H9 (cell line): Measurements from ENCODE around the gene RASSF5. TPM values are rescaled to one million over a fixed set of nuclear protein-coding genes. Genes with fewer than 3 reads are reported as not detected.

Experiments
- DNase-seq: peaks from one replicate; pipeline ENCODE4 v3.0.0-alpha.2; 2017
- H2AFZ ChIP-seq: one replicate; pipeline ENCODE4 v1.6.1; 2013; ENCODE audit warnings: mild to moderate bottlenecking, low read length, control low read depth, moderate library complexity
- H2AK5ac ChIP-seq: 2 replicates; pipeline ENCODE4 v1.6.1; 2013; ENCODE audit warnings: low read length, control low read depth, mixed read lengths; ENCODE audit not compliant: insufficient read length
- H2BK120ac ChIP-seq: one replicate; pipeline ENCODE4 v1.6.1; 2013; ENCODE audit warnings: low read depth, mild to moderate bottlenecking, low read length, control low read depth, inconsistent platforms; ENCODE audit not compliant: poor library complexity, severe bottlenecking
- H2BK12ac ChIP-seq: 2 replicates; pipeline ENCODE4 v1.6.1; 2013; ENCODE audit warnings: low read length, control low read depth, mixed read lengths, low read depth; ENCODE audit not compliant: insufficient read length
- H2BK15ac ChIP-seq: 2 replicates; pipeline ENCODE4 v1.6.1; 2013; ENCODE audit warnings: low read depth, low read length, control low read depth
- H2BK20ac ChIP-seq: one replicate; pipeline ENCODE4 v1.6.1; 2013; ENCODE audit warnings: low read depth, mild to moderate bottlenecking, low read length, control low read depth, inconsistent platforms; ENCODE audit not compliant: poor library complexity, severe bottlenecking
- H2BK5ac ChIP-seq: 2 replicates; pipeline ENCODE4 v1.6.1; 2013; ENCODE audit warnings: low read length, control low read depth, mixed read lengths; ENCODE audit not compliant: insufficient read length
- H3K14ac ChIP-seq: 2 replicates; pipeline ENCODE4 v1.6.1; 2013; ENCODE audit warnings: low read length, control low read depth; ENCODE audit not compliant: insufficient read depth
- H3K18ac ChIP-seq: 2 replicates; pipeline ENCODE4 v1.6.1; 2013; ENCODE audit warnings: low read depth, mild to moderate bottlenecking, mixed read lengths, low read length, control low read depth; ENCODE audit not compliant: insufficient read length
- H3K23ac ChIP-seq: 2 replicates; pipeline ENCODE4 v1.6.1; 2013; ENCODE audit warnings: low read length, control low read depth, mixed read lengths, low read depth; ENCODE audit not compliant: insufficient read length
- H3K23me2 ChIP-seq: 2 replicates; pipeline ENCODE4 v1.6.1; 2013; ENCODE audit warnings: low read depth, mild to moderate bottlenecking, mixed read lengths, low read length, control low read depth; ENCODE audit not compliant: insufficient read length, poor library complexity, severe bottlenecking
- H3K27ac ChIP-seq: 2 replicates; pipeline ENCODE4 v1.5.1; 2013; ENCODE audit warnings: low read length, control low read depth, mixed read lengths, low read depth; ENCODE audit not compliant: insufficient read length
- H3K27me3 ChIP-seq: 2 replicates; pipeline ENCODE4 v1.6.1; 2013; ENCODE audit warnings: low read length, control low read depth, inconsistent platforms; ENCODE audit not compliant: insufficient read depth
- H3K4ac ChIP-seq: 2 replicates; pipeline ENCODE4 v1.6.1; 2013; ENCODE audit warnings: low read depth, mild to moderate bottlenecking, control low read depth, inconsistent platforms, low read length, moderate library complexity
- H3K4me1 ChIP-seq: 2 replicates; pipeline ENCODE4 v1.6.1; 2013; ENCODE audit warnings: low read length, control low read depth, inconsistent platforms; ENCODE audit not compliant: insufficient read depth
- H3K4me2 ChIP-seq: 2 replicates; pipeline ENCODE4 v1.6.1; 2013; ENCODE audit warnings: low read length, control low read depth, mixed read lengths; ENCODE audit not compliant: insufficient read length, insufficient read depth
- H3K56ac ChIP-seq: 2 replicates; pipeline ENCODE4 v1.6.1; 2013; ENCODE audit warnings: low read depth, mild to moderate bottlenecking, mixed read lengths, low read length, control low read depth; ENCODE audit not compliant: insufficient read length
- H3K79me1 ChIP-seq: 2 replicates; pipeline ENCODE4 v1.6.1; 2013; ENCODE audit warnings: low read depth, mild to moderate bottlenecking, moderate library complexity, low read length, control low read depth, inconsistent platforms; ENCODE audit not compliant: insufficient read depth, poor library complexity, severe bottlenecking
- H3K79me2 ChIP-seq: 2 replicates; pipeline ENCODE4 v1.6.1; 2013; ENCODE audit warnings: low read length, control low read depth, inconsistent platforms; ENCODE audit not compliant: insufficient read depth
- H3K9ac ChIP-seq: 2 replicates; pipeline ENCODE4 v1.6.1; 2013; ENCODE audit warnings: low read length, control low read depth, mixed read lengths; ENCODE audit not compliant: insufficient read length; ENCODE audit errors: extremely low read depth
- H3K9me3 ChIP-seq: one replicate; pipeline ENCODE4 v1.6.1; 2013; ENCODE audit warnings: low read depth, low read length, inconsistent platforms; ENCODE audit not compliant: control insufficient read depth
- H3T11ph ChIP-seq: one replicate; pipeline ENCODE4 v1.6.1; 2013; ENCODE audit warnings: mild to moderate bottlenecking, low read length, control low read depth, inconsistent platforms
- H4K20me1 ChIP-seq: one replicate; pipeline ENCODE4 v1.6.1; 2013; ENCODE audit not compliant: control insufficient read depth, insufficient read length, insufficient read depth
- H4K5ac ChIP-seq: 2 replicates; pipeline ENCODE4 v1.6.1; 2013; ENCODE audit warnings: low read depth, mild to moderate bottlenecking, mixed read lengths, low read length, control low read depth; ENCODE audit not compliant: insufficient read length
- H4K8ac ChIP-seq: replicated peaks from 2 replicates; pipeline ENCODE4 v1.6.1; 2013; ENCODE audit warnings: low read length, control low read depth, mixed read lengths, low read depth; ENCODE audit not compliant: insufficient read length
- H4K91ac ChIP-seq: 2 replicates; pipeline ENCODE4 v1.6.1; 2013; ENCODE audit warnings: low read depth, mild to moderate bottlenecking, moderate library complexity, mixed read lengths, low read length, control low read depth; ENCODE audit not compliant: insufficient read length
- H3K27ac Mint-ChIP-seq, 3 experiments: 2 replicates in 2 of 3; 3 replicates in 1 of 3; pipeline ENCODE4 v1.8.0; 2020 to 2021; ENCODE audit warnings: mixed read lengths in 3 of 3, mild to moderate bottlenecking in 1 of 3, moderate library complexity in 1 of 3
- H3K27me3 Mint-ChIP-seq: 2 replicates; pipeline ENCODE4 v1.8.0; 2021; ENCODE audit warnings: low read depth, mild to moderate bottlenecking, moderate library complexity, mixed read lengths
- H3K36me3 Mint-ChIP-seq, 3 experiments: 2 replicates in 2 of 3; 3 replicates in 1 of 3; pipeline ENCODE4 v1.8.0; 2020 to 2021; ENCODE audit warnings: low read depth in 3 of 3, mixed read lengths in 3 of 3; ENCODE audit not compliant: insufficient read depth in 1 of 3
- H3K4me1 Mint-ChIP-seq, 2 experiments: 2 replicates each; pipeline ENCODE4 v1.8.0; 2020; ENCODE audit warnings: mixed read lengths in 2 of 2
- H3K4me3 Mint-ChIP-seq, 2 experiments: 2 replicates in 1 of 2; 3 replicates in 1 of 2; pipeline ENCODE4 v1.8.0; 2020 to 2021; ENCODE audit warnings: mild to moderate bottlenecking in 2 of 2, mixed read lengths in 2 of 2, moderate library complexity in 1 of 2
- H3K9me3 Mint-ChIP-seq, 2 experiments: 2 replicates in 1 of 2; 3 replicates in 1 of 2; pipeline ENCODE4 v1.8.0; 2020; ENCODE audit warnings: mild to moderate bottlenecking in 2 of 2, mixed read lengths in 2 of 2, moderate library complexity in 1 of 2
- CTCF ChIP-seq: fragments of 200-600 bp; sonication (generic); conservative IDR thresholded peaks from 3 replicates; pipeline ENCODE4 v1.8.0; 2021; ENCODE audit warnings: antibody characterized with exemption, mild to moderate bottlenecking
- WGBS: extraction: QIAGEN DNeasy Blood & Tissue Kit; methylation state at CpG from one replicate; pipeline ENCODE4 v1.1.7; 2013; ENCODE audit warnings: missing lambda C conversion rate, low lambda C conversion rate, mixed read lengths; ENCODE audit not compliant: insufficient read length; ENCODE audit errors: extremely low coverage; 5-methylcytosine and 5-hydroxymethylcytosine counted together
- total RNA-seq: library from RNA; stranded (reverse); gene quantifications from 2 replicates; pipeline ENCODE4 v1.2.1, GENCODE V29; 2021

RASSF5 gene
- total RNA-seq, 1 experiment from 2014 or later: 0.50 TPM

- Histone ChIP-seq H3K79me1 (no peaks in the 10 kb centered on the region), H3K79me2 (no peaks in the 10 kb centered on the region), H3K4me1 (no peaks in the 10 kb centered on the region), H2BK12ac (no peak overlapping the region), H4K20me1 (no peaks in the 10 kb centered on the region), H3K23me2 (peaks cover 8% of the 10 kb centered on the region), H3K14ac (no peak overlapping the region), H3K56ac (no peak overlapping the region), H2AK5ac (no peak overlapping the region), H3T11ph (no peak overlapping the region), H3K18ac (no peak overlapping the region), H2BK15ac (no peak overlapping the region), H2AFZ (no peak overlapping the region), H2BK120ac (no peak overlapping the region), H3K4ac (no peak overlapping the region), H2BK5ac (no peak overlapping the region), H4K8ac (no peak overlapping the region), H3K4me2 (no peak overlapping the region), H2BK20ac (no peak overlapping the region), H3K9me3 (no peaks in the 10 kb centered on the region), H3K27me3 (peaks cover 6% of the 10 kb centered on the region; the same call in 1 of the 2 replicates), H3K9ac (no peak overlapping the region), H3K23ac (no peak overlapping the region), H4K5ac (no peak overlapping the region), H3K27ac (no peak overlapping the region), H4K91ac (no peak overlapping the region)
- Mint-ChIP-seq H3K4me1 (peaks cover 29 to 32% of the 10 kb centered on the region in 2 experiments), H3K27me3 (peaks cover 70% of the 10 kb centered on the region), H3K4me3 (no peak overlapping the region), H3K9me3 (no peaks in the 10 kb centered on the region), H3K27ac (no peak overlapping the region), H3K36me3 (no peaks in the 10 kb centered on the region)
- WGBS: no CpG with 5 or more reads among the region's 10 CpGs
- peak; percentile 37 for DNase-seq
- TF ChIP-seq CTCF: no peak
These were observed 48.2 kb downstream of the RASSF5 start for GRCh38 chr1:206555473-206555935.
